Mucosa of descending colon (tissue), 3 donors: ENCODE data around the gene ACOT12. TPM values are rescaled to one million over a fixed set of nuclear protein-coding genes. Genes with fewer than 3 reads are reported as not detected.

ENCODE experiments used
- ATAC-seq: fragments of 200-7000 bp; cut with Tn5 transposase; one replicate; pipeline ENCODE4 v1.9.1; 2020; ENCODE audit warnings: mild to moderate bottlenecking, moderate library complexity
- DNase-seq, 3 donors: peaks; one replicate each; pipeline ENCODE4 v3.0.0-alpha.2; 2020
- H3K36me3 ChIP-seq: fragments of 200-600 bp; one replicate; pipeline ENCODE4 v1.8.0; 2021; ENCODE audit warnings: low read depth, mild to moderate bottlenecking
- H3K4me1 ChIP-seq: fragments of 200-600 bp; one replicate; pipeline ENCODE4 v1.8.0; 2021; ENCODE audit warnings: low read depth, mild to moderate bottlenecking
- H3K4me3 ChIP-seq: fragments of 200-600 bp; one replicate; pipeline ENCODE4 v1.8.0; 2021; ENCODE audit warnings: mild to moderate bottlenecking
- H3K9me3 ChIP-seq: fragments of 200-600 bp; one replicate; pipeline ENCODE4 v1.8.0; 2021; ENCODE audit warnings: mild to moderate bottlenecking
- CTCF ChIP-seq: fragments of 200-600 bp; IDR thresholded peaks from one replicate; pipeline ENCODE4 v1.8.0; 2022; ENCODE audit warnings: antibody characterized with exemption, mild to moderate bottlenecking
- intact Hi-C, 2 donors: fragments of 100-400 bp; cut with DNase I in 1 of 2; cut with micrococcal nuclease in 1 of 2; formaldehyde crosslinking; loops; one replicate each; pipeline versions ENCODE4 v1.11.0 to v1.11.1; 2022; cut with DNase I, micrococcal nuclease
- total RNA-seq, 3 donors: library from RNA; stranded (reverse); fragmentation: NEBNext Ultra II Directional in 2 of 3; extraction: Animal tissue kit (Norgen Biotek cat#: 25700) in 2 of 3; gene quantifications; one replicate each; pipeline versions ENCODE4 v1.2.1 to v1.2.4, GENCODE V29; 2021 to 2023
- donor health status: DM: no; HTN: no; CAD: no; lungs with moderate emphysema.
- donor health status: DM: no; HTN: no; CAD: no.
- donor health status: DM: no; HTN: yes; CAD: no.

The ACOT12 gene
- total RNA-seq, 3 donors from 2014 or later = not detected

GRCh38 chr5:81283976-81284375 is 110.0 kb downstream of the ACOT12 start:
- intact Hi-C loops = no loop called here
- Histone ChIP-seq H3K4me3 (no peak overlapping the region), H3K36me3 (no peaks in the 10 kb centered on the region), H3K4me1 (no peaks in the 10 kb centered on the region), H3K9me3 (no peaks in the 10 kb centered on the region)
- TF ChIP-seq CTCF = no peak
- no peak for DNase-seq
- no peak for ATAC-seq

Other genes starting within 250 kb of the ACOT12 start
- 1 to 10 TPM; 1.1 to 1.7 (median 1.6) TPM for gene CKMT2, start 160.8 kb downstream of the ACOT12 start, total RNA-seq
- 10 to 100 TPM; 11.8 to 22.8 (median 19.5) TPM for gene ZCCHC9, start 92.5 kb downstream of the ACOT12 start, total RNA-seq